GM19099 (cell line): Measurements from ENCODE around the gene HS6ST2.

Source experiments
- POLR2A ChIP-seq: IDR thresholded peaks from 3 replicates; pipeline ENCODE4 v1.6.1; 2011; ENCODE audit warnings: low read depth; ENCODE audit not compliant: insufficient read length; ENCODE audit errors: extremely low read depth

HS6ST2 gene

GRCh38 chrX:132714913-132715312, 243.5 kb downstream of the HS6ST2 start:
- no peak for TF ChIP-seq POLR2A

DNA sequence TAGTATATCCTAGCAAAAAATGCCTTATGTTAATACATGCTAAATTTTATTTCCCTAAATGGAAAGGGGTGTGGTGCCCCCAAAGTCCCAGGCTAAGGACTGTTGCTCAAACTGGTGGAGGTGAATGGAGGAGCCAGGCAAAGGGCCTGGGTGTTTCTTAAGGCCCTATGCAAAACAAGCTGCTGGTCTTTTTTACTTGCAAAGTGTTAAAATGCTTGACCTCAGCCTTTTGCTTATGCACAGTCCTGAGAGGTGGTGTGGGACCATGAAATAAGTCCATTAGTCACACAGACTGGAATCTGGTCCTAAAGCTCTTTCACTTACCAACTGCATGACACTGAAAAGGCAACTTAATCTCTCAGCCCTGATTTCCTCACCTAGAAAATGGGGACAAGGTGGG, 246.1 kb downstream of the HS6ST2 start:
- TF ChIP-seq POLR2A, result no peak

- TF ChIP-seq POLR2A, result no peak
These were observed 247.7 kb downstream of the HS6ST2 start for GRCh38 chrX:132710656-132711155.

GRCh38 chrX:132708529-132708928, 249.9 kb downstream of the HS6ST2 start:
- no peak for TF ChIP-seq POLR2A

GRCh38 chrX:132704769-132705168, 253.7 kb downstream of the HS6ST2 start:
- TF ChIP-seq POLR2A, result no peak

DNA sequence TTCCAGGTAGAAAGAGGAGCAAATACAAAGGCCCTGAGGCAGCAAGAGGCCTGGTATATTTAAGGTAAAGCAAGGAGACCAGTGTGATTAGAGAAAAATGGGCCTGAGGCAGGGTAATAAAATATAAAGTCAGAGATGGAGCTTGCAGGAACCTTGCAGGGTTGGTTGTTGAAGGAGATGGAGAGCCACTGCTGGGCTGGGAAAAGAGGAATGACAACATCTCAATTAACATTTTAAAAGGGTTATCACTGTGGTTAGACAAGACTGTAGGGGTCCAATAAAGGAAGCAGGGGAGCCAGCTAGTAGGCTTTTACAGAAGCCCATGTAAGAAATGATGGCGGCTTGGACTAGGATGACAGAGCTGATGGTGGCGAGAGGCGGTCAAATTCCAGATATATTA, 264.0 kb downstream of the HS6ST2 start:
- no peak for TF ChIP-seq POLR2A

GRCh38 chrX:132692526-132692925, 265.9 kb downstream of the HS6ST2 start:
- TF ChIP-seq POLR2A, result no peak

DNA sequence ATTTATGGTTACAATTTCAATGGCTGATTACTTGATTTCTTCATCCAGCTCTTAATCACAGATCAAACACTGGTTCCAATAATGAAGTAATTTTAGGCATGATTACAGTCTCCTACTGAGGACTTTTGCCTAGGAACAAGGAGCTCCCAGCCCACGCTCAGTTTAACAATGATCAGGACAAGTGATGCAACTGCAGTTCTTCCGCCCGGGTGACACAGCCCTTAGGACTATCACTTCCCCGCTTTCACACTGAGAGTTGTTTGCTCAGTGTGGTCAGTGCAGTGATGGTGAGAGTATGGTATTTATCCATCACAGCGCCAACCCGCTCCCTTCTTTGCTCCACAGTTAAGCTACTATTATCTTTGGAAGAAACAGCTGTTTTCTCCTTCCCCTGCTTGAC, 266.4 kb downstream of the HS6ST2 start:
- TF ChIP-seq POLR2A, result no peak

GRCh38 chrX:132689612-132690563, 268.5 kb downstream of the HS6ST2 start:
- no peak for TF ChIP-seq POLR2A

DNA sequence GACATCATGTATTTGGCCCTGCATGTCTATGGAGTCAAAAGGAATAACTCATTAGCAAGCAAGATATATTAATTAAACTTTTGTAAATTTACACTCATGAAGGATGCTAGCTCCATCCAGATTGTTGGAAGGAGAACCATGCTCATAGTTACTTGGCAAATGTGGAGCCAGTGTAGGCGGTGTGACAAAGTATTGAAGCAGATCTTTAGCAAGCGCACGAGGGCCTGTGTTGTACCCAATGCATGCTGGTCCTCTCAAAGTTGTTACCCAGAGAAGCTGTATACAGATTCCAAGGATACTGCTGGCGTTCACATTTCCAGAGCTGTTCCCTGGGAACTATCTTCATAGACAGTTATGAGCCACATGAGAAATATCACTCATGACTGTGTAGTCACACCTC, 273.2 kb downstream of the HS6ST2 start:
- TF ChIP-seq POLR2A, result no peak

DNA sequence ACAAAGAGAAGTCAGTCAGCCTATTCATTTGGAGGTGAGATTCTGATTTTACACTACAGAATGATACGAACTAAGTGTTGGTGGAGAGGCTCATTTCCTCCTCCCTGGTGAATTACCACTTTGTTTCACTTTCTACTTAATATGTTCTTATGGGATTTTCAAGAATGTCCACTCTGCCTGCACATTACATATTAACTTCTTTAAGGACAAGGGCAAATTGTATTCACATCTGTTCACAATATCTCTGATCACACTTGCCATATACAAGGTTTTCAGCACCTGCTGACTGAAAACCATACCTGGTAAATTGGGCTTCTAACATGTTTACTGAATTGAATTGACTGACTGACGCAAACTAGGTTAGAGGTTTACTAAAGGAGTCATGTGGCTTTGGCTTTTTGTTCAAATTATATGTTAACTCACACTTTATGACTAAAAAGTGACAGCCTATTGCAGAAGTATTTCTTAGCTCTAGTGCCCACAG, 281.2 kb downstream of the HS6ST2 start:
- TF ChIP-seq POLR2A, result no peak

- no peak for TF ChIP-seq POLR2A
These were observed 281.8 kb downstream of the HS6ST2 start for GRCh38 chrX:132676561-132677186.

DNA sequence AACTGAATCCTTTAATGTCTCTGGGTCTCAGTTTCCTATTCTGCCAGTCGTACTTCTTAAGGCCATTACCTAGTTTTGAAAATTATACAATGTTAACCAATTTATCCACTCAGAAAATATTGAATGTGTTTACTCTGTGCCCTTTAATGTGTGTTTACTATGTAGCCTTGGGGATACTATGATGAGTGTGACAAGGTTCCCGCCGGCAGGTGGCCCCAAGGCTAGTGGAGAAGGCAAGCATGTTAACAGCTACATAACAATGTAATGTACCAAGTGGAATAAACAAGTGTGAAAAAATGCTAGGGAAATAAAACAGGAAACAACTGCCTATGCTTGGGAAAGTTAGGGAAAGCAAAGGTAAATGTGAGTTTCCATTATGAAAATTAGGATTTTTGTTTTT, 282.3 kb downstream of the HS6ST2 start:
- TF ChIP-seq POLR2A, result no peak

- TF ChIP-seq POLR2A, result no peak
These were observed 285.1 kb downstream of the HS6ST2 start for GRCh38 chrX:132673331-132673730.

DNA sequence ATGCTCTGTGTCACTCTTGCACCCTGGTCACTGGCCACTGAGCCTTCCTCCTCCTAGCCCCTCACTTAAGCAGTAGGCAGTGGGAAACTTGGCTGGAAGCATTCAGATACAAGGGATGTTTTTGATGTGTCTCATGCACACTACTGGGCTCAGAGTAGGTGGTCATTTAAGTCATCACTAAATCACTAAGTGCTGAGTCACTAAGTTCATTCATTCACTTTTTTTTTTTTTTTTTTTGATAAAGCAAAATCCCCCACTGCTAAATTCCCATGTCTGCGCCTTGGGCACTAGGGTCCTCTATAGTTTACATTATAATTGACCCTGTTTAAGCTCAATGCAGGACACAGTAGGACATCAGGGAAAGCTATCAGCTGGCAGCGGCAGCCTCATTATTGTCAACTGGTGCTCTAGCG, 287.2 kb downstream of the HS6ST2 start:
- no peak for TF ChIP-seq POLR2A

DNA sequence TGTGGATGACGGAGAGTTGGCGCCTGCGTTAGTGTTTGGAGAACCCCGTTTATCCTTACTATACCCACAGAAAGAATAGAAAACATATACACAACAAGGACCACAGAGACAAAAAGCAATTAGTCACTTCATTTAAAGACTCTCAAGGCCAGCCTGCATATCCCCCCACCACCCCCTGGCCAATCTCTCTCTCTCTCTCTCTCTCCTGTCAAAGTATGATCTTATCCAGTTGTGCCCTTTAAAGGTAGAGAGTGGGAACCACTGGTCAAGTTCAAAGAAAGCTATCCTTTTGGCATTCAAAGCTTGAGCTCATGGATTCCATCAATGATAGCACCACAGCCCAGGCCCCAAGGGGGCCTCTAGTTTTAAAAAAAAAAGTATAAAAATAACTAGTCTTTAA, 289.3 kb downstream of the HS6ST2 start:
- TF ChIP-seq POLR2A, result no peak
